GM10266 (cell line): Measurements from ENCODE around the gene NELFE.

Experiments used
- DNase-seq: peaks from one replicate; pipeline ENCODE4 v3.0.0; 2012; ENCODE audit errors: extremely low spot score
- CTCF ChIP-seq: IDR thresholded peaks from 2 replicates; pipeline ENCODE4 v1.5.1; 2012; ENCODE audit warnings: mild to moderate bottlenecking, low read depth; ENCODE audit not compliant: control insufficient read depth, insufficient read depth; ENCODE audit errors: missing control alignments

Gene NELFE

GRCh38 chr6:31970604-31971271 lies 12.0 kb upstream of the NELFE start:
- TF ChIP-seq CTCF = no peak
- no peak for DNase-seq

- TF ChIP-seq CTCF = no peak
- no peak for DNase-seq
These were observed 11.2 kb upstream of the NELFE start for GRCh38 chr6:31969712-31970603.

- DNase-seq = no peak
- no peak for TF ChIP-seq CTCF
These were observed 10.3 kb upstream of the NELFE start for GRCh38 chr6:31968791-31969711.

GRCh38 chr6:31968326-31968725 lies 9.6 kb upstream of the NELFE start:
- no peak for TF ChIP-seq CTCF
- no peak for DNase-seq

GRCh38 chr6:31967926-31968320 lies 9.2 kb upstream of the NELFE start:
- TF ChIP-seq CTCF = no peak
- DNase-seq = no peak

- DNase-seq = no peak
These were observed 8.5 kb upstream of the NELFE start for GRCh38 chr6:31966997-31967925.

More at GRCh38 chr6:31966997-31967925, 8.5 kb upstream of the NELFE start:
- TF ChIP-seq CTCF = no peak
